ACC112 (cell line): ENCODE data around the gene TLR3.

Experiments used
- H2AFZ ChIP-seq: fragments of 200-600 bp; sonication (generic); one replicate; pipeline ENCODE4 v1.6.0; 2017; ENCODE audit warnings: antibody characterized with exemption, low read length; ENCODE audit not compliant: unreplicated experiment
- H3K27ac ChIP-seq: fragments of 200-600 bp; sonication (generic); 2 replicates; pipeline ENCODE4 v1.5.1; 2014; ENCODE audit warnings: low read depth, mild to moderate bottlenecking, antibody characterized with exemption, low read length, moderate library complexity
- H3K27me3 ChIP-seq: fragments of 200-600 bp; sonication (generic); 2 replicates; pipeline ENCODE4 v1.6.1; 2014; ENCODE audit warnings: mild to moderate bottlenecking, antibody characterized with exemption, low read length, moderate library complexity, mixed read lengths; ENCODE audit not compliant: insufficient read depth
- H3K36me3 ChIP-seq: fragments of 200-600 bp; sonication (generic); 2 replicates; pipeline ENCODE4 v1.6.1; 2016; ENCODE audit warnings: mild to moderate bottlenecking, antibody characterized with exemption, low read length, moderate library complexity, mixed read lengths; ENCODE audit not compliant: insufficient read depth
- H3K4me1 ChIP-seq: fragments of 200-600 bp; sonication (generic); one replicate; pipeline ENCODE4 v1.6.1; 2016; ENCODE audit warnings: low read length, mixed read lengths; ENCODE audit not compliant: insufficient read depth, unreplicated experiment, control insufficient read depth
- H3K4me3 ChIP-seq: fragments of 200-600 bp; sonication (generic); 2 replicates; pipeline ENCODE4 v1.5.1; 2014; ENCODE audit warnings: mild to moderate bottlenecking, low read depth, low read length
- H3K79me2 ChIP-seq: fragments of 200-600 bp; sonication (generic); one replicate; pipeline ENCODE4 v1.6.0; 2016; ENCODE audit warnings: low read length; ENCODE audit not compliant: control insufficient read depth, unreplicated experiment, insufficient read depth

TLR3 gene

DNA sequence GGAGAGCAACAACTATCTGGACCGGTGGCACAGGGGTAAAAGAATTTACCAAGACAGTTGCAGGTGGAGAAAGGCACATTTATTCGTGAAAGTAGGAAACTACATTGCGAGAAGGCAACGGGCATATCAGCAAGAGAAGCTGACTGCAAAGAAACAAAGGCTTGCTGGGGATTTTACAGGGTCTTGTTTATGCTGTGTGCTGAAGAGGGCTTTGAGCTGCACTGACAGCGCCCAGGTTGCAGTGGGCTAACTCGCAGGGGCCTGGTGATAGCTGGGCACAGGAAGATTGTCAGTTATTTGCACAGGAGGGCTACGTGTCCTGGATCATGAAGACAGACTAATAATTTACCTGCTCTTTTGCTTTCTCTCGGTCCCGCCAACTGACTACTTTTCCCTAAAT is 10.7 kb downstream of the TLR3 start:
- Histone ChIP-seq H3K4me3 (no peak overlapping the region), H3K27ac (no peak overlapping the region), H3K79me2 (no peaks in the 10 kb centered on the region), H3K4me1 (no peaks in the 10 kb centered on the region), H3K27me3 (no peaks in the 10 kb centered on the region), H3K36me3 (0 out of 2 replicates have a peak, but pooled peaks cover 12% of the 10 kb centered on the region), H2AFZ (no peak overlapping the region)

DNA sequence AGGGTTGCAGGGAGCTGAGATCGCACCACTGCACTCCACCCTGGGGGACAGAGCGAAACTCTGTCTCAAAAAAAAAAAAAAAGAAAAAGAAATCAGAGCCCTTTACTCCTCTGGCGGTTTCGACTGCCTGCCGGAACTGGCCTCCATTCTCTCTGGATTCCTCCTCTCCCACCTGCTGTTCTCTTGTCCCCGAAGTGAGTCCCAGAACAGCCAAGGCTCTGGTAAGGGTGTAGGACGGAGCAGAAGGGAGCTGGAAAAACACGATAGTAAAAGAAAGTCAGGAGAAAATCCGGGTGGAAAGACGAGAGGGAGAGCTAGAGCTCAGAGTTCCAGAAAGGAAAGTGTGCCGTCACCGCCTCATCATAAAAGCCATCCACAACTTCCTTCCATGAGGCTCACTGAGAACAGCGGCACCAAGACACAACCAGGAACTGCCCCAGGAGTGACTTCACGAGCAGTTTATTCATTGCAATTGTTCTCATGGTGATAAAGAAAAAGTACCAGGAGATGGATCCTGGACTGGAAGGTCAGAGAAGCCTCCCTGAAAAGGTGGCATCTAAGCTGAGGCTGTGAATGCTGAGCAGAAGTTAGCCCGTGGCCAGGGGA is 12.3 kb downstream of the TLR3 start:
- no peaks in the 10 kb centered on the region for H3K4me1 ChIP-seq
- H3K4me3 ChIP-seq: no peak overlapping the region
- no peak overlapping the region for H2AFZ ChIP-seq
- H3K79me2 ChIP-seq: no peaks in the 10 kb centered on the region
- 0 out of 2 replicates have a peak, but pooled peaks cover 12% of the 10 kb centered on the region for H3K36me3 ChIP-seq
- H3K27me3 ChIP-seq: no peaks in the 10 kb centered on the region
- no peak overlapping the region for H3K27ac ChIP-seq

DNA sequence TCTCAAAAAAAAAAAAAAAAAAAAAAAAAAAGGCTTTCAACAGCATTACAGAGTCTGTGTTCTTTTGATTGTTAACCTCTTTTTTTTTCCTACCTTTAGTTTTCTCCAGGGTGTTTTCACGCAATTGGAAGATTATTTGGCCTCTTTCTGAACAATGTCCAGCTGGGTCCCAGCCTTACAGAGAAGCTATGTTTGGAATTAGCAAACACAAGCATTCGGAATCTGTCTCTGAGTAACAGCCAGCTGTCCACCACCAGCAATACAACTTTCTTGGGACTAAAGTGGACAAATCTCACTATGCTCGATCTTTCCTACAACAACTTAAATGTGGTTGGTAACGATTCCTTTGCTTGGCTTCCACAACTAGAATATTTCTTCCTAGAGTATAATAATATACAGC is 13.3 kb downstream of the TLR3 start:
- no peak overlapping the region for H2AFZ ChIP-seq
- 0 out of 2 replicates have a peak, but pooled peaks cover 12% of the 10 kb centered on the region for H3K36me3 ChIP-seq
- no peaks in the 10 kb centered on the region for H3K79me2 ChIP-seq
- no peaks in the 10 kb centered on the region for H3K27me3 ChIP-seq
- H3K27ac ChIP-seq: no peak overlapping the region
- no peak overlapping the region for H3K4me3 ChIP-seq
- H3K4me1 ChIP-seq: no peaks in the 10 kb centered on the region

DNA sequence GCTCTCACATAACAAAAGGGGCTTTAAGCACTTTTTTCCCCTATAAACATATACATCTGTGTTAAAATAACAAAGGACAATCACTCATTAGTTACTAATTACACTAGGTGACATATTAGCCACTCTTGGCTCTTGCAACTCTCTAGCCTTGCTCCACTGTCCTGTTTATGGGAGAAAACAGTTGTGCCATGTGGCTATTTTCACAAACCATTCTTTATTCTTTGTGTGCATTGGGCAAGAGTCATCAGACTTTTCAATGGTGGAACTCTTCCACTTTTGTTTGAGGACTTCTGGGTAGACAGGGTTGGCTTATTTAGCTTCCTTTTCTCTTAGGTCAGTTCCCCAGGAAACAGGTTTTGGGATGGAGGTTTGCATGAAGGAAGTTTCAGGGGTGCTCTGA is 19.6 kb downstream of the TLR3 start:
- H3K4me3 ChIP-seq: no peak overlapping the region
- no peak overlapping the region for H3K27ac ChIP-seq
- H3K36me3 ChIP-seq: 0 out of 2 replicates have a peak, but pooled peaks cover 3% of the 10 kb centered on the region
- 0 out of 2 replicates have a peak, but pooled peaks cover 4% of the 10 kb centered on the region for H3K27me3 ChIP-seq
- no peaks in the 10 kb centered on the region for H3K79me2 ChIP-seq
- H2AFZ ChIP-seq: no peak overlapping the region
- no peaks in the 10 kb centered on the region for H3K4me1 ChIP-seq

DNA sequence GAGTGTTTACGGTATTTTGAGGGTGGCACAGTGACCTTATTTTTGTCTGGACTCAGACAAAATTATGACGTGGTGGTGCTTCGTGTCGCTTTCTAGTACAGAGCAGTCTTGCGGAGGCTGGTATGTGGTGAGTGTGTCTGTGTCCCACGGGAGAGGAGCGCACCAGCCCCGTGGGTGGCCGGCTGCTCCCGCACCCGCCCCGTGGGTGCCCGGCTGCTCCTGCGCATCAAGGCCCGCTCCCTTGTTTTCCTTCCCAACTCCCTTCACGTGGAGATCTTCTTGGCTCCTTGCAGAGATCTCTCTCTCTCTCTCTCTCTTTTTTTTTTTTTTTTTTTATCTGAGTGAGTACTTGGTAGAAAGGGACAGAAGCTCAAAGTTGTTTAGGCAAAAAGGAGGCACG is 23.3 kb downstream of the TLR3 start:
- no peak overlapping the region for H3K4me3 ChIP-seq
- H3K27me3 ChIP-seq: peaks cover 27% of the 10 kb centered on the region
- no peaks in the 10 kb centered on the region for H3K79me2 ChIP-seq
- no peaks in the 10 kb centered on the region for H3K36me3 ChIP-seq
- no peak overlapping the region for H2AFZ ChIP-seq
- H3K4me1 ChIP-seq: no peaks in the 10 kb centered on the region
- no peak overlapping the region for H3K27ac ChIP-seq

DNA sequence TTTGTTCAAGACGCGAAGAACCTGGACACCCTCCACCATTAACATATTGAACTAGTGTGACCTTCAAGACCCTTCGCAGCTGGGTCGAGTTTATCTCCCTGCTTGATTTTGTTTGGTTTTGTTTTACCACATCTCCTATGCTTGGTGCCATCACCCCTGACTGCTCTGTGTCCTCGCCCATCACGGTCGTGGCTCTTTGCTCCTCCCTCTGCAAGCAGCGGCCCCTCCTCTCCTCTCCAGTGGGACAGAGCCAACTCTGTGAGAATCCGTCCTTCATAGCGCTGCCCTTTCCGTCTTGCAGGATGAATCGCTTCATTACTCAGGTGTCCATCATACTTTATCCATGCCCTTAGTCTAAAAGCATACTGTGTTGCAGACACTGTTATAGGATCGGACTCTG is 26.4 kb downstream of the TLR3 start:
- Histone ChIP-seq H3K4me3 (no peak overlapping the region), H3K27me3 (peaks cover 38% of the 10 kb centered on the region), H2AFZ (no peak overlapping the region), H3K79me2 (no peaks in the 10 kb centered on the region), H3K36me3 (no peaks in the 10 kb centered on the region), H3K4me1 (no peaks in the 10 kb centered on the region), H3K27ac (no peak overlapping the region)

DNA sequence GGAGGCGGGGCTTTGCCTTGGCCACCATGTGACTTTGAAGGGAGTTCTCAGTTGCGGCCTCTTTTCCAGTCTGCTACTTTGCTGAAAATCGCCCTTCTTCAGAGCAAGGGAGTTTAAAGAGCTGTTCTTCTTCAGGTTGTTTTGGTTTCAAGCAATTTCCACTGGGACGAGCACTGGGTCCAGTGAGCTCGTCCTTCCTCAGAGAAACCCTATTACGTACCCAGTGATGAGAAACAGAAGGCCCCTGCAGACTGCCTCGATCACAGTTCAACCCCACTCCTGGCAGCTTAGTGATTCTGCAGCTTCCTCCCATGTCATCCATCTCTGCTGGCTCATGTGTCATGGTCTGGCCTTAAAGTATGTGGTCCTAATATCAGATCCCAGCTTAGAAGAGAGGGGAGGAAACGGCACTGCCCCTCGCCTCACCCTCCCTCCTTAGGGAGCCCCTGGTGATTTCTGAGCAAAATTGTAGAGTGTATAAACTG is 27.8 kb downstream of the TLR3 start:
- H3K27ac ChIP-seq: no peak overlapping the region
- H3K4me3 ChIP-seq: no peak overlapping the region
- H3K79me2 ChIP-seq: no peaks in the 10 kb centered on the region
- H3K4me1 ChIP-seq: no peaks in the 10 kb centered on the region
- no peak overlapping the region for H2AFZ ChIP-seq
- peaks cover 38% of the 10 kb centered on the region for H3K27me3 ChIP-seq
- no peaks in the 10 kb centered on the region for H3K36me3 ChIP-seq

DNA sequence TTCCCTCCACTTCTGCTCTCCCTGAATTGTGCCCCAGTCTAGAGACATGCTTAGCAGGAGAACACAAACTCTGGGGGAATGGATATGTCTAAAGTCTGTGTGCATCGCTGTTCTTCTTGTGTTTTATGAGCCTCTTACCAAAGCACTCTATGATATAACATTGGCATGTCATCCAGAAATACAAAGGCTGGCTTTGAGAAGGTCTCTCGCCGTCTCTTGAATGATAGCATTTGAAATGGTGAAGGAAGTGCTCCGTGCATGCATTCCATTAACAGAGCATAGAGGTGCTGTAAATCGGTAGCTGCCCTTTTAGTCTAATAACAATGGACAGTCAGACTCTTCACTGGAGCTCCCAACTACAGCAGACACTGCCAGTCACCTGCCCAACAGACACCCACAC is 28.4 kb downstream of the TLR3 start:
- no peak overlapping the region for H3K4me3 ChIP-seq
- H2AFZ ChIP-seq: no peak overlapping the region
- no peak overlapping the region for H3K27ac ChIP-seq
- H3K4me1 ChIP-seq: no peaks in the 10 kb centered on the region
- no peaks in the 10 kb centered on the region for H3K36me3 ChIP-seq
- H3K27me3 ChIP-seq: peaks cover 38% of the 10 kb centered on the region
- no peaks in the 10 kb centered on the region for H3K79me2 ChIP-seq

DNA sequence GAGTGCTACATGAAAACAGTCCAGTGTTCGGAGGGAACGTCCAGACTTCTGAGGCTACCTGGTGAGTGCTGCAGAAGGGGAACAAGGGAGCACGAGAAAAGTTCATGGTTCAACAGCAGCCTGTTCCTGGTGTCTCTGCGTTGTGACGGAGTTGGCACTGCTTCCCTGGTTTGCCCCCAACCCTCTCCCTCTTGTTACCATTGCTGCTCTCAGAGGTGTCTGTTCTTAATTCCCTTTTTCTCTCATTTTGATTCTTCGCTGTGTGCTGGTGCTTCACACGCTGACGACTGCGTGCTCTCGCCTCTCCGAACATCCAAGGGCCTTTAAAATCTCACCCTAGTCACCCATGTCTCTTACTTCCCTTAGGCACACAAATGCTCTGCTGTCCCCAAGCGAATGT is 34.0 kb downstream of the TLR3 start:
- no peaks in the 10 kb centered on the region for H3K79me2 ChIP-seq
- no peaks in the 10 kb centered on the region for H3K4me1 ChIP-seq
- H3K27ac ChIP-seq: no peak overlapping the region
- H3K36me3 ChIP-seq: no peaks in the 10 kb centered on the region
- no peak overlapping the region for H3K4me3 ChIP-seq
- no peak overlapping the region for H2AFZ ChIP-seq
- H3K27me3 ChIP-seq: peaks cover 58% of the 10 kb centered on the region

DNA sequence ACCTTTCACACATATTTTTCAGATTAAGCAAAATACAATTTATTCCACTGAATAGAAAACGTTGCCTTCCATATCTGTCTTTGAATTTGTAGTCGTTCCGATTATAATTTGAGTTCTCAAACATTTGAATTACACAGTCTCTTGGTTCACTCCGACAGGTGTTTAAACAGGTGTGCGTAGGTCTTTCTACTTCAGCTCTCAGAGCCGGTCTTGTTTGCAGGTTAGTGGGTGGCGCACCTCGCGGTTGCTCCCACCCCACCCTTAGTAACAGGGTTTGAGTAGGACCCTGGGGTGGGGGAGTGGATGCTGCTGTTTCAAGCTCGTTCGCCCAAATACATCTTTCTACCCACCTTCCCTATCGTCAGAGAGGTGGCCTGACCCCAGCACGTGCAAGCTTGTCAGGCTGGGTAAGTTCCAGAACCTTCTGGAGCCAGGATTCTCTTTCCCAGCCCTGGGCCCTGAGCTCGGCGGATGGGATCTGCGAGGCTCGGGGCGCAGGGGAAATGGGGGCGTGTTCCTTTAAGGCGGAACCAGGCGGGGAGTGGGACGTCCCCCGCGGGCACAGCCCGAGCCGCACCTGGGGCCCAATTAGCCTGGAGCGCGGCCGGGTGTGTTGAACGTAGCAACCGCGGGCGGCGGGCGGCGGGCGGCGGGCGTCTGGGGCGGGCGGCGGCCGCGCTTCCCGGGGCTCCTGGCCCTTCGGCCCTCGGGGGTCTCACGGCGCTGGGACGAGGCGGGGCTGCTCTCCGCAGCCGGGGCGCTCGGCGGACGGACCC is 35.3 kb downstream of the TLR3 start, which contains the start of gene FAM149A:
Gene FAM149A, plus strand, starts transcription at position 591 of the 776 bp plus-strand sequence.
- no peak within 1 kb of the TSS for H3K27ac ChIP-seq
- peak within 1 kb of the TSS; percentile 72 for H3K4me3 ChIP-seq
- H3K27me3 ChIP-seq: peaks cover 53% of the 10 kb centered on the region
- peak within 1 kb of the TSS; percentile 27 for H2AFZ ChIP-seq
- no peaks in the 10 kb centered on the region for H3K36me3 ChIP-seq
- no peaks in the 10 kb centered on the region for H3K79me2 ChIP-seq
- no peaks in the 10 kb centered on the region for H3K4me1 ChIP-seq
